Measurements from ENCODE around the gene CCDC28B.
"Not testable (repeated sequence)": the region's sequence is repeated elsewhere in the genome, so short reads cannot be mapped to it uniquely, and the experiment has no call there.

Gene CCDC28B

DNA sequence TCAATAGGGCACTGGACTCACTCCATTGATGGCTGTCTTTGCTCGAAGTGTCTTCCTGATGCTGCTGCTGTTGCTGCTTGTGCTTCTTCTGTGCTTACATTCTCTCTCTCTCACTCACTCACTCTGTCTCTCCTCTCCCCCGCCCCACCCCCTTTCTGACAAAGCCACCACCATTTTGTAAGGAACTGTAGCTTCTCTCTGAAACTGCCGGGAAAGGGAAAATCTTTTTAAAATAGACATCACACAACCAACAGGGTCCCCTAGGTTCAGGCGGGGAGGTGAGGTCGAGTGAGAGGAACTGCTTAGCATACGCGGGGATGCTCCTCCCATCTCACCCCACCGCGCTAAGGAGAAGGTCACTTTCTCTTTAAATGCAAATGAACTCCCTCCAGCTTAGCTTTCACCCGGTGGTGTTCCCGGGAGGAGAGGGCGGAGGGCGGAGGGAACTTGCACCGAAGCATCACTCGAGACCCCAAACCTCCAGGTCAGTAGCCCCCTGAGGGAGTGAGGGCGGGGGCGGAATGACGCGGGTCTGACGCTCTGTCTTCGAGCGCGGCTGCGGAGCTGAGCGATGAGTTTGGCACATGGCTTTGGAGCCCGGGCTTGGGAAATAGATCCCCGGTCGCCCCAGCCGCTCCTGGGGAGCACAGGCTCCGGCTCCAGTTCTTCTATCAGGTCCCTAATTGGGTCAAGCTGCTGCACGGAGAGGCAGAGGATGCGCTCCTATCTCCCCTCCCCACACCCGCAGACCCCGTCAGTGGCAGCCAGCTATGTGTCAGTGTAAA is at the start of gene CCDC28B:
TSS of gene CCDC28B (plus strand) at position 370 of the 785 bp plus-strand sequence. CDS start 1,341 bp downstream, outside the sequence.
- DNase-seq = peak; percentile 64

GRCh38 chr1:32150847-32151246 is 49.5 kb upstream of the CCDC28B start:
- DNase-seq = no peak

DNA sequence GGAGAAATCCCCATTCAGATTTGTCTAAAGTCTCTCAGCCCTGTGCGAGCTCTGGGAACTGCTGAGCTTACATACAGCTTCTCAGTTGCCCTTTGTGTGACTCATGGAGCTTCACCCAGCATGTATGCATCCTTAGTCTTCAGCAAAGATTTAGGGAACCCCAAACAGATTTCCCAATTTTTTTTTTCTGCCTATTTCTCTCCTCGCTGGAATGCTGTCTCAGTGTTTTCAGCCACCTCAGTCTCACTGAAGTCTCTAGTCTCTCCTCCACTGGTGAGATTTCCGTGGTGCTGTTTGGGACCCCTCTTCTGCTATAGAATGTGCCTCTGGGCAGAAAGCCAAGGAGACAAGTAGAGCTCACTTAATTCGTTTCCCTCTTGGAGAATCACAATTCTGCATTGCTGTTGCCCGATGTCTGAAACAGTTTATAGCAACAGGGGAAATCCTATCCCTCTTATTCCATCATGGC is 49.0 kb upstream of the CCDC28B start:
- no peak for DNase-seq

GRCh38 chr1:32159189-32159588 is 41.2 kb upstream of the CCDC28B start:
- no peak for DNase-seq

GRCh38 chr1:32163405-32163804 is 37.0 kb upstream of the CCDC28B start:
- no peak for DNase-seq

GRCh38 chr1:32165633-32166032 is 34.8 kb upstream of the CCDC28B start:
- DNase-seq = not testable (repeated sequence)

GRCh38 chr1:32170991-32171390 is 29.4 kb upstream of the CCDC28B start:
- DNase-seq = no peak

DNA sequence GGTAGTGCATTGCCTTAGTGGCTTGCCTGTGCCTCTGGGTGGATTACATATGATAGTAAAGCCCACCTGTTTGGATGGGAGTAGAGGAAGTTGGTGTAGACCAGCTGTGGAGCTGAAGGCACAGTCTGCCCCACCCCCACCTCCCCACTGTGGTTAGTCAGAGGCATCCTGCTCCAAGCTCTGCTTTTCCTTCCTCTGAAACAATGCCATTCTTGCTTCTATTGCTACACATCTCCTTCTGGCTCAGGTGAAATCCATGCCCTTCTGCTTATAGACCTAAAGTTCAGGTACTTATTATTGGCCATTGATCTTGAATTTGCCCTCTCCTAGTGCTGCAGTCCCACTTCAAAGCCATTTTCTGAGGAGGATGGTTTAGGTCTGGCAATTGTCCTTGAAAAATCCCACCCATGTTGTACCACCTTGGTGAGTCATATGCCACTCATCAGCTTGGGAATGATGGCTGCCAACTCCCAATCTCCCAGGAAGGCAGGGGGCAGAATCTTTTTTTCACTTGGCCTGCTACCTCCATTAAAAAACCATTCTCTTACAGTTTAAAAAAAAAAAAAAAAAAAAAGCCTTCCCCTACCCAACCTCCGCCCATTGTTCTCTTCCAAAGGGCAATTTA is 27.7 kb upstream of the CCDC28B start:
- no peak for DNase-seq

DNA sequence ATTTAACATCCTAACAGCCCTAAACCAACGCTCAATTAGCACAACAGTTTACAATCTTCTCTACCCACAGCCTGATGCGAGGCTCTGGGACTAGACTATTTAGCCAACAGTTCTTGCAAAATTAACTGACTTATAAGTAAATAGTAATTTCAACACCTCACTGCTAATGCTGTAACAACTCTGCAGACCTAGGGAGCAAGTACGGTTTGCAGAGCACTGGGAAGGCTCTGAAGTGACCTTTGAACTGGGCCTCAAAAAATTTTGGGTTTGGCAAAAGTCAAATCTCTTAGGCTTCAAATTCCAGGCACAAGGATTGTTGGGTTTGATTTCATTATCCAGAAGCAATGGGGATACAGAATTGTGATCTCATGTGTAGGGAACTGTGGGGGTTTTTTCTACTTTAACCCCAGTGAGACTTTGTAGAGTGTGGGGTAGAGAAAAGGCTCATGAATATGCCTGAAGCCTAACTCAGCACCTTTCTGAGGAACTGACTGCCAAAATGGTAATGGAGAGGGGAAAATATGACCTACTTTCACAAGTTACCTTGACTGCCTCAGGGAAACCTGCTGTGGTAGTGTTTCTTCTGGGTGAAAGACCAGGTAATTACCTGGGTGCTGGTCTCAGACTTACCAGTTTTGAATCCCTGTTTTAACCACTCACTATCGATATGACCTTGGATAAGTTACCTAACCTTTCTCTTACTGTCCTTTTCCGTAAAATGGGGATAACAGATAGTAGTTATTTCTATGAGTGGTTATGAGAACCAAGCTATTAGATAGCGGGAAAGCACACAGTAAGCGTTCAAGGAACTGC is 21.8 kb upstream of the CCDC28B start:
- no peak for DNase-seq

DNA sequence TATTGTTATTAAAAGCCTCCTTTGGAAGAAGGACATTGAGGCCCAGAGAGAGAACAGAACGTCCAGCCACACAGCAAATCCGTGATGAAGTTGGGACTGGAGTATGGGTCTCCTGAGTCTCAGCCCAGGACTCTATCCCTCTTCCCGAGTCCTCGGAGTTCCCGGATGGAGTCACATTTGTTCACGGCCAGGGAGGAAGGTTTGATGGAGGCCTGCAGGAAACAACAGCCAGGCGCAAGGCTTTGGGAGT is 21.3 kb upstream of the CCDC28B start:
- no peak for DNase-seq

GRCh38 chr1:32179443-32180185 is 20.8 kb upstream of the CCDC28B start, which contains the start of gene TXLNA:
TSS of gene TXLNA (plus strand) at chr1:32179675. CDS start at chr1:32180346, 671 bp downstream.
- peak; percentile 90 for DNase-seq

DNA sequence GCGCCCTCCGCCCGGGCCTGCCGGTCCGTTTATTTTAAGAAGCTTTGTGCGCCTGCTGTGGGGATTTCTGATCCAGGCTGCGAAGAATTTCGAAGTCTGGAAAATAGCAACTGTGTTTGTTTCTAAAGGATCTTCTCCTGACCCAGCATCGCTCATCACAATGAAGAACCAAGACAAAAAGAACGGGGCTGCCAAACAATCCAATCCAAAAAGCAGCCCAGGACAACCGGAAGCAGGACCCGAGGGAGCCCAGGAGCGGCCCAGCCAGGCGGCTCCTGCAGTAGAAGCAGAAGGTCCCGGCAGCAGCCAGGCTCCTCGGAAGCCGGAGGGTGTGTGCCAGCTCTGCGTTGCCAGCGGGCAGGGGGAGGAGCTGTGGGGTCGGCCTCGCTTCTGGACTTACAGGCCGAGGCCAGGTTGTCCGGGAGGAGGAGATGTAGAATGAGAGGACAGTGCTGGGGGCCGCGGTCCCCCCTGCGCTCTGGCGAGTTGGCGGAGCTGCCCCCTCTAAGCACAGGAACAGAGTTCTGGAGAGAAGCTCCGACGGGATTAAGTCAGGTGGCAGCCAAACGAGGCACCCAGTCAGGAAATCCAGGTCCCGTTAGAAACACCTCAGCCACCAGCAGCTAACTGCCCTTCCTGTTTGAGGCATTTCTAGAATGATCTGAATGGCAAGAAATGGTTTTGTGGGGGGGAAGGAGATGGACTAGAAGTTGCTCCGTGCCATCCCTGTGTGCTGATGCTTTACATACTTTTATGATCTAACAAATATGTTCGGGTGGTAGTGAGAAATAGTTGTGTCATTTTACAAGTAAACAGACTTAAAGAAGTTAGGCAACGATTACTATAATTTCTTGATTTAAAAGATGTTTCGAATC is 20.0 kb upstream of the CCDC28B start:
- peak; percentile 31 for DNase-seq

GRCh38 chr1:32181065-32181464 is 19.3 kb upstream of the CCDC28B start:
- DNase-seq = no peak

GRCh38 chr1:32181563-32181962 is 18.8 kb upstream of the CCDC28B start:
- no peak for DNase-seq

DNA sequence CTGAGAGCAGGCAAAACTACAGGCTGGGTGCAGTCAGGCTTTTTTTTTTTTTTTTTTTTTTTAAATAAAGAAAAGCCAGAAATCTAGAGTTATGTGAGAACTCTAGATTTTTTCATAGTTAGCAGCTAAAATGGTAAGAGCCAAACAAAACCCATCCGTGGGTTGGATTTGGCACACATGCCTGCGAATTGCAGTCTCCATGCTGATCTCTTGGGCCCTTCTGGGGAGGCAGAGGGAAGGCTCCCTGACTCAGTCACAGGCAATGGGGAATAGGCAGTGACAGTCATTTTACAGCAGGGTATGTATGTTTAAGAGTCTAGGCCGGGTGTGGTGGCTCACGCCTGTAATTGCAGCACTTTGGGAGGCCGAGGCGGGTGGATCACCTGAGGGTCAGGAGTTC is 18.3 kb upstream of the CCDC28B start:
- no peak for DNase-seq

- no peak for DNase-seq
Measured at GRCh38 chr1:32184650-32185049, 15.7 kb upstream of the CCDC28B start.

GRCh38 chr1:32186077-32186476 is 14.3 kb upstream of the CCDC28B start:
- DNase-seq = no peak

- no peak for DNase-seq
Measured at GRCh38 chr1:32186491-32186890, 13.9 kb upstream of the CCDC28B start.

GRCh38 chr1:32187850-32188249 is 12.5 kb upstream of the CCDC28B start:
- no peak for DNase-seq

- DNase-seq = no peak
Measured at GRCh38 chr1:32192220-32192948, 8.0 kb upstream of the CCDC28B start.

DNA sequence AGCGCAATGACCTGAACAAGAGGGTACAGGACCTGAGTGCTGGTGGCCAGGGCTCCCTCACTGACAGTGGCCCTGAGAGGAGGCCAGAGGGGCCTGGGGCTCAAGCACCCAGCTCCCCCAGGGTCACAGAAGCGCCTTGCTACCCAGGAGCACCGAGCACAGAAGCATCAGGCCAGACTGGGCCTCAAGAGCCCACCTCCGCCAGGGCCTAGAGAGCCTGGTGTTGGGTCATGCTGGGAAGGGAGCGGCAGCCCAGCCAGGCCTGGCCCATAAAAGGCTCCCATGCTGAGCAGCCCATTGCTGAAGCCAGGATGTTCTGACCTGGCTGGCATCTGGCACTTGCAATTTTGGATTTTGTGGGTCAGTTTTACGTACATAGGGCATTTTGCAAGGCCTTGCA is 5.4 kb upstream of the CCDC28B start:
- no peak for DNase-seq
